ENCODE results near the gene PRKX.
"Not testable (repeated sequence)": the region's sequence is repeated elsewhere in the genome, so short reads cannot be mapped to it uniquely, and the experiment has no call there.

The PRKX gene

DNA sequence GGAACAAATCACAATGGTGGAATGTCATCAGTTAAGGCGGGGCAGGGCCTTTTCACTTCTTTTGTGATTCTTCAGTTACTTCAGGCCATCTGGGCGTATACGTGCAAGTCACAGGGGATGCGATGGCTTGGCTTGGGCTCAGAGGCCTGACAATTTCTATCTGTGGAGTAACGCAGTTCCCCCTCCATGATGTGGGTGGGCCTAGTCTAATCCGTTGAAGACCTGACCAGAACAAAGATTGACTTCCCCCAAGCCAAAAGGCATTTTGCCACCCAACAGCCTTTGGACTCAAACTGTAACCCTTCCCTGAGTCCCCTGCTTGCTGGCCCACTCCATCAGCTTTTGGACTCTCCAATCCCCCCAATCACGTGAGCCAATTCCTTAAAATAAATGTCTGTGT, 153.4 kb downstream of the PRKX start:
- not testable (repeated sequence) for DNase-seq
